HTR-8/SVneo (cell line): ENCODE measurements around the gene ALOX5.
"Not testable (repeated sequence)": the region's sequence is repeated elsewhere in the genome, so short reads cannot be mapped to it uniquely, and the experiment has no call there.

Experiments
- DNase-seq: peaks from one replicate; pipeline ENCODE4 v3.0.0; 2011; ENCODE audit warnings: low spot score, mixed read lengths; ENCODE audit not compliant: insufficient read length
- FAIRE-seq: peaks from 2 replicates; lab custom pipeline; 2011; peaks lifted over from hg19 to GRCh38; lab: Jason Lieb, UNC

The ALOX5 gene

GRCh38 chr10:45403151-45403550 lies 29.1 kb downstream of the ALOX5 start:
- FAIRE-seq (no peak), DNase-seq (no peak)

GRCh38 chr10:45404087-45404769 lies 30.2 kb downstream of the ALOX5 start:
- FAIRE-seq (no peak), DNase-seq (no peak)

- FAIRE-seq (no peak), DNase-seq (no peak)
These were observed 30.7 kb downstream of the ALOX5 start for GRCh38 chr10:45404770-45405120.

GRCh38 chr10:45407542-45407941 lies 33.5 kb downstream of the ALOX5 start:
- no peak for FAIRE-seq
- DNase-seq = no peak

- DNase-seq (no peak), FAIRE-seq (no peak)
These were observed 34.7 kb downstream of the ALOX5 start for GRCh38 chr10:45408421-45409319.

- FAIRE-seq, DNase-seq: not testable (repeated sequence)
These were observed 35.3 kb downstream of the ALOX5 start for GRCh38 chr10:45409347-45409746.

- FAIRE-seq (no peak), DNase-seq (no peak)
These were observed 35.8 kb downstream of the ALOX5 start for GRCh38 chr10:45409782-45410181.

GRCh38 chr10:45410489-45410806 lies 36.4 kb downstream of the ALOX5 start:
- no peak for FAIRE-seq
- DNase-seq = no peak

GRCh38 chr10:45410807-45411606 lies 37.0 kb downstream of the ALOX5 start:
- DNase-seq (no peak), FAIRE-seq (no peak)

GRCh38 chr10:45411607-45411940 lies 37.6 kb downstream of the ALOX5 start:
- FAIRE-seq (no peak), DNase-seq (no peak)

GRCh38 chr10:45415062-45415461 lies 41.0 kb downstream of the ALOX5 start:
- DNase-seq, FAIRE-seq: not testable (repeated sequence)

- FAIRE-seq (no peak), DNase-seq (no peak)
These were observed 42.6 kb downstream of the ALOX5 start for GRCh38 chr10:45416603-45417002.

- DNase-seq (no peak), FAIRE-seq (no peak)
These were observed 43.7 kb downstream of the ALOX5 start for GRCh38 chr10:45417746-45418145.

- DNase-seq = no peak
- FAIRE-seq = no peak
These were observed 44.4 kb downstream of the ALOX5 start for GRCh38 chr10:45418417-45418848.

GRCh38 chr10:45418849-45419675 lies 45.0 kb downstream of the ALOX5 start:
- FAIRE-seq = no peak
- no peak for DNase-seq

- DNase-seq (no peak), FAIRE-seq (no peak)
These were observed 45.6 kb downstream of the ALOX5 start for GRCh38 chr10:45419676-45420025.

GRCh38 chr10:45420453-45421192 lies 46.6 kb downstream of the ALOX5 start:
- no peak for FAIRE-seq
- DNase-seq = no peak

- FAIRE-seq (no peak), DNase-seq (no peak)
These were observed 47.4 kb downstream of the ALOX5 start for GRCh38 chr10:45421221-45422097.
